GM21381 (cell line): ENCODE results near the gene CABCOCO1.
"Not testable (repeated sequence)": the region's sequence is repeated elsewhere in the genome, so short reads cannot be mapped to it uniquely, and the experiment has no call there.

Source experiments
- ATAC-seq: cut with Tn5 transposase; IDR thresholded peaks from one replicate; pipeline ENCODE4 v1.9.1; 2021; ENCODE audit warnings: mild to moderate bottlenecking, moderate library complexity; ENCODE audit not compliant: unreplicated experiment

The CABCOCO1 gene

GRCh38 chr10:61705022-61705613, 42.4 kb downstream of the CABCOCO1 start:
- ATAC-seq, result no peak

GRCh38 chr10:61708846-61709245, 46.1 kb downstream of the CABCOCO1 start:
- no peak for ATAC-seq

GRCh38 chr10:61712105-61712504, 49.4 kb downstream of the CABCOCO1 start:
- ATAC-seq, result not testable (repeated sequence)

- not testable (repeated sequence) for ATAC-seq
Measured at GRCh38 chr10:61719475-61719874, 56.7 kb downstream of the CABCOCO1 start.

- no peak for ATAC-seq
Measured at GRCh38 chr10:61719906-61720305, 57.2 kb downstream of the CABCOCO1 start.

GRCh38 chr10:61721431-61721830, 58.7 kb downstream of the CABCOCO1 start:
- ATAC-seq, result no peak

GRCh38 chr10:61725221-61725620, 62.5 kb downstream of the CABCOCO1 start:
- not testable (repeated sequence) for ATAC-seq

- no peak for ATAC-seq
Measured at GRCh38 chr10:61729596-61729995, 66.9 kb downstream of the CABCOCO1 start.

GRCh38 chr10:61730671-61731070, 67.9 kb downstream of the CABCOCO1 start:
- no peak for ATAC-seq

- no peak for ATAC-seq
Measured at GRCh38 chr10:61731638-61732037, 68.9 kb downstream of the CABCOCO1 start.

GRCh38 chr10:61732629-61733278, 70.0 kb downstream of the CABCOCO1 start:
- no peak for ATAC-seq

- ATAC-seq, result no peak
Measured at GRCh38 chr10:61733358-61733940, 70.7 kb downstream of the CABCOCO1 start.

- ATAC-seq, result no peak
Measured at GRCh38 chr10:61735882-61736281, 73.2 kb downstream of the CABCOCO1 start.

GRCh38 chr10:61737455-61737854, 74.7 kb downstream of the CABCOCO1 start:
- ATAC-seq, result not testable (repeated sequence)

- ATAC-seq, result no peak
Measured at GRCh38 chr10:61742812-61743211, 80.1 kb downstream of the CABCOCO1 start.

GRCh38 chr10:61744469-61744868, 81.7 kb downstream of the CABCOCO1 start:
- ATAC-seq, result no peak

GRCh38 chr10:61746377-61746776, 83.6 kb downstream of the CABCOCO1 start:
- no peak for ATAC-seq

GRCh38 chr10:61747307-61747706, 84.6 kb downstream of the CABCOCO1 start:
- no peak for ATAC-seq

- ATAC-seq, result no peak
Measured at GRCh38 chr10:61749291-61749690, 86.6 kb downstream of the CABCOCO1 start.

GRCh38 chr10:61750943-61751471, 88.3 kb downstream of the CABCOCO1 start:
- peak; percentile 79 for ATAC-seq

- peak; percentile 10 for ATAC-seq
Measured at GRCh38 chr10:61751599-61751998, 88.9 kb downstream of the CABCOCO1 start.
